Neural cell (in vitro differentiated cells): Measurements from ENCODE around the gene UQCRQ.

Experiments
- EP300 ChIP-seq: fragments of 450-650 bp; conservative IDR thresholded peaks from 2 replicates; pipeline ENCODE4 v1.6.1; 2014; ENCODE audit warnings: antibody characterized with exemption, mild to moderate bottlenecking, moderate library complexity; ENCODE audit not compliant: poor library complexity, severe bottlenecking
- EZH2 ChIP-seq: fragments of 200-600, 300-800 bp; shearing (Covaris generic), sonication (generic); IDR thresholded peaks from 2 replicates; pipeline ENCODE4 v1.6.1; 2014; ENCODE audit warnings: antibody characterized with exemption, low read length, borderline replicate concordance, mild to moderate bottlenecking; ENCODE audit not compliant: insufficient read depth, poor library complexity, severe bottlenecking
- MXI1 ChIP-seq: fragments of 450-650 bp; conservative IDR thresholded peaks from 2 replicates; pipeline ENCODE4 v1.6.1; 2014; ENCODE audit warnings: antibody characterized with exemption, mild to moderate bottlenecking; ENCODE audit not compliant: poor library complexity, severe bottlenecking
- POLR2AphosphoS5 ChIP-seq: IDR thresholded peaks from 2 replicates; pipeline ENCODE4 v1.6.1; 2012
- RAD21 ChIP-seq: fragments of 450-650 bp; conservative IDR thresholded peaks from 2 replicates; pipeline ENCODE4 v1.6.1; 2014; ENCODE audit warnings: antibody characterized with exemption, mild to moderate bottlenecking, moderate library complexity
- SMC3 ChIP-seq: fragments of 450-650 bp; conservative IDR thresholded peaks from 2 replicates; pipeline ENCODE4 v1.6.1; 2014; ENCODE audit warnings: antibody characterized with exemption, mild to moderate bottlenecking, moderate library complexity; ENCODE audit not compliant: poor library complexity
- TAF1 ChIP-seq: IDR thresholded peaks from 2 replicates; pipeline ENCODE4 v1.6.1; 2012; ENCODE audit warnings: low read depth
- TF ChIP-seq, protein P1 (sequence below): fragments of 450-650 bp; IDR thresholded peaks from 2 replicates; pipeline ENCODE4 v1.5.1; 2014; ENCODE audit warnings: antibody characterized with exemption, mild to moderate bottlenecking, moderate library complexity; ENCODE audit not compliant: poor library complexity, severe bottlenecking
- TF ChIP-seq, protein P2 (sequence below): IDR thresholded peaks from 2 replicates; pipeline ENCODE4 v1.6.1; 2012; ENCODE audit warnings: borderline replicate concordance

DNA sequence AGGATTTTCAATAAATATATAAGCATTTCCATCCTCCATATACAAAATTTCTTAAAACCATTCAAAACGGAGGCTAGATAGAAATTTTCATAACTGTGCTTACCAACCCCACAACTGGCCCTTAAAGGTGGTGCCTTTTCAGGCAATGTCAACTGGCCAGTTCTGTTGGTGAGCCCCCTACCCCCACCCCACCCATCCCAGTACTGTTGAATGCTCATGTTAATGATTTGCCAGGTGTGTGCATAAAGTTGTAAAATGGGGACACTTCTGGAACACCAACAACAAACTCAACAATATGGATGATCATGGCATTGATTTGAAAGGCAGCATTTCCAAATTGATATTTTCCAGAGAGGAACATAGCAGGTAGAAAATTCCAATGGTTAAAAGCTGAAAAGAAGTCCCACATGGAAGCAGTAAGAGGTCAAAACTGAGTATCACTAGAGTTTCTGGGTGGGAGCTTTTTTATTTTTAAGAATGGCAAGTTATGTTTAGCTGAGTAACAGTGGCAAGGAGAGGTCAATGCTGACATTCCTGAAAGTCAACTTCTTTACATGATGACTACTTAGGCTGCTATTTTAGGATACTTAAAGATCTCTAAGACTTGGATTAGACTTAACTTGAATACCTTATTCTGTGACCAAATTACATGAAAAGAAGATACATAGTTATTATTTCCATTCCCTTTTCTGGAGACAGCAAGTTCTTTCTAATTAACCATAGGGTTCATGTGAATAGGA lies 9.7 kb downstream of the UQCRQ start:
- no peak for TF ChIP-seq EZH2
- TF ChIP-seq, protein P1, sequence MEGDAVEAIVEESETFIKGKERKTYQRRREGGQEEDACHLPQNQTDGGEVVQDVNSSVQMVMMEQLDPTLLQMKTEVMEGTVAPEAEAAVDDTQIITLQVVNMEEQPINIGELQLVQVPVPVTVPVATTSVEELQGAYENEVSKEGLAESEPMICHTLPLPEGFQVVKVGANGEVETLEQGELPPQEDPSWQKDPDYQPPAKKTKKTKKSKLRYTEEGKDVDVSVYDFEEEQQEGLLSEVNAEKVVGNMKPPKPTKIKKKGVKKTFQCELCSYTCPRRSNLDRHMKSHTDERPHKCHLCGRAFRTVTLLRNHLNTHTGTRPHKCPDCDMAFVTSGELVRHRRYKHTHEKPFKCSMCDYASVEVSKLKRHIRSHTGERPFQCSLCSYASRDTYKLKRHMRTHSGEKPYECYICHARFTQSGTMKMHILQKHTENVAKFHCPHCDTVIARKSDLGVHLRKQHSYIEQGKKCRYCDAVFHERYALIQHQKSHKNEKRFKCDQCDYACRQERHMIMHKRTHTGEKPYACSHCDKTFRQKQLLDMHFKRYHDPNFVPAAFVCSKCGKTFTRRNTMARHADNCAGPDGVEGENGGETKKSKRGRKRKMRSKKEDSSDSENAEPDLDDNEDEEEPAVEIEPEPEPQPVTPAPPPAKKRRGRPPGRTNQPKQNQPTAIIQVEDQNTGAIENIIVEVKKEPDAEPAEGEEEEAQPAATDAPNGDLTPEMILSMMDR, result no peak
- TF ChIP-seq EP300, result no peak
- TF ChIP-seq POLR2AphosphoS5, result no peak
- TF ChIP-seq RAD21, result no peak
- TF ChIP-seq, protein P2, sequence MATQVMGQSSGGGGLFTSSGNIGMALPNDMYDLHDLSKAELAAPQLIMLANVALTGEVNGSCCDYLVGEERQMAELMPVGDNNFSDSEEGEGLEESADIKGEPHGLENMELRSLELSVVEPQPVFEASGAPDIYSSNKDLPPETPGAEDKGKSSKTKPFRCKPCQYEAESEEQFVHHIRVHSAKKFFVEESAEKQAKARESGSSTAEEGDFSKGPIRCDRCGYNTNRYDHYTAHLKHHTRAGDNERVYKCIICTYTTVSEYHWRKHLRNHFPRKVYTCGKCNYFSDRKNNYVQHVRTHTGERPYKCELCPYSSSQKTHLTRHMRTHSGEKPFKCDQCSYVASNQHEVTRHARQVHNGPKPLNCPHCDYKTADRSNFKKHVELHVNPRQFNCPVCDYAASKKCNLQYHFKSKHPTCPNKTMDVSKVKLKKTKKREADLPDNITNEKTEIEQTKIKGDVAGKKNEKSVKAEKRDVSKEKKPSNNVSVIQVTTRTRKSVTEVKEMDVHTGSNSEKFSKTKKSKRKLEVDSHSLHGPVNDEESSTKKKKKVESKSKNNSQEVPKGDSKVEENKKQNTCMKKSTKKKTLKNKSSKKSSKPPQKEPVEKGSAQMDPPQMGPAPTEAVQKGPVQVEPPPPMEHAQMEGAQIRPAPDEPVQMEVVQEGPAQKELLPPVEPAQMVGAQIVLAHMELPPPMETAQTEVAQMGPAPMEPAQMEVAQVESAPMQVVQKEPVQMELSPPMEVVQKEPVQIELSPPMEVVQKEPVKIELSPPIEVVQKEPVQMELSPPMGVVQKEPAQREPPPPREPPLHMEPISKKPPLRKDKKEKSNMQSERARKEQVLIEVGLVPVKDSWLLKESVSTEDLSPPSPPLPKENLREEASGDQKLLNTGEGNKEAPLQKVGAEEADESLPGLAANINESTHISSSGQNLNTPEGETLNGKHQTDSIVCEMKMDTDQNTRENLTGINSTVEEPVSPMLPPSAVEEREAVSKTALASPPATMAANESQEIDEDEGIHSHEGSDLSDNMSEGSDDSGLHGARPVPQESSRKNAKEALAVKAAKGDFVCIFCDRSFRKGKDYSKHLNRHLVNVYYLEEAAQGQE, result no peak
- TF ChIP-seq MXI1, result no peak
- no peak for TF ChIP-seq SMC3
- no peak for TF ChIP-seq TAF1
